Glomerular visceral epithelial cell (primary cell): Measurements from ENCODE around the gene ABLIM3.

Experiments used
- DNase-seq: peaks from one replicate; pipeline ENCODE4 v3.0.0-alpha.2; 2016; ENCODE audit errors: extremely low spot score

Gene ABLIM3

DNA sequence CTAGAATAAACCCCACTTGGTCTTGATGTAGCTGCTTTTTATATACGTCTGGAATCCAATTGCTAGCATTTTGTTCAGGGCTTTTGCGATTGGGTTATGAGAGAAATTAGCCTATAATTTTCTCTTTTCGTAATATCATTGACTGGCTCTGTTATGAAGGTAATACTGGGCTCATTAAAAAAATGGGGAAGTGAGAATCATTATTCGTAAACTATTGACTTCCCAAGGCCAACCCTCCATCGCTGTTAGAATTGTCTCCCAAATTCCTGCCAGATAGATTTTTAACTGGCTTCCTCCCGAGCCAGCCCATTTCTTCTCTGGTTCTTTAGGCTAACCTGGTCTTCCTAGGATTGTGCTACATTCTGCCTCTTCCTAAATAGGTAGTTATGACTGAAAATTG lies 168.1 kb downstream of the ABLIM3 start:
- DNase-seq: no peak
